CD14-positive monocyte (primary cell): ENCODE results near the gene SLC6A11. TPM values are rescaled to one million over a fixed set of nuclear protein-coding genes. Genes with fewer than 3 reads are reported as not detected.

ENCODE experiments used
- DNase-seq, 3 donors: peaks; one replicate each; pipeline ENCODE4 v3.0.0-alpha.2; 2011 to 2022
- H2AFZ ChIP-seq: 2 replicates; pipeline ENCODE4 v1.6.0; 2012; ENCODE audit warnings: mild to moderate bottlenecking, low read depth, low read length, inconsistent platforms; ENCODE audit not compliant: insufficient read depth, poor library complexity, severe bottlenecking
- H3K27ac ChIP-seq, 2 donors: 1 replicate in 1 of 2; 2 replicates in 1 of 2; pipeline ENCODE4 v1.5.1; 2012 to 2013; ENCODE audit warnings: low read length in 2 of 2, control low read depth in 1 of 2, inconsistent platforms in 1 of 2, low read depth in 1 of 2, mild to moderate bottlenecking in 1 of 2
- H3K27me3 ChIP-seq, 2 donors: one replicate each; pipeline versions ENCODE4 v1.6.0 to v1.6.1; 2011 to 2013; ENCODE audit warnings: low read length in 2 of 2; ENCODE audit not compliant: control insufficient read depth in 2 of 2, insufficient read depth in 2 of 2
- H3K36me3 ChIP-seq, 2 donors: replicated peaks in 1 of 2; 1 replicate in 1 of 2; 2 replicates in 1 of 2; pipeline versions ENCODE4 v1.5.1 to v1.6.1; 2012 to 2013; ENCODE audit warnings: low read length in 2 of 2, control low read depth in 1 of 2, inconsistent platforms in 1 of 2, mild to moderate bottlenecking in 1 of 2; ENCODE audit not compliant: insufficient read depth in 2 of 2, control insufficient read depth in 1 of 2
- H3K4me1 ChIP-seq, 2 donors: 1 replicate in 1 of 2; 2 replicates in 1 of 2; pipeline versions ENCODE4 v1.5.1 to v1.6.1; 2012 to 2013; ENCODE audit warnings: low read length in 2 of 2, control low read depth in 1 of 2, inconsistent platforms in 1 of 2, mild to moderate bottlenecking in 1 of 2, moderate library complexity in 1 of 2; ENCODE audit not compliant: insufficient read depth in 2 of 2, control insufficient read depth in 1 of 2
- H3K4me2 ChIP-seq: replicated peaks from 2 replicates; pipeline ENCODE3; 2012; ENCODE audit warnings: low read length, moderate library complexity, mild to moderate bottlenecking; ENCODE audit not compliant: poor library complexity, severe bottlenecking; ENCODE audit errors: extremely low read depth
- H3K4me3 ChIP-seq, 3 experiments: fragments of 200-600 bp in 1 of 3; sonication (generic) in 1 of 3; replicated peaks in 1 of 3; 1 replicate in 2 of 3; 2 replicates in 1 of 3; pipeline ENCODE4 v1.5.1; 2011 to 2013; ENCODE audit warnings: low read length in 3 of 3, mild to moderate bottlenecking in 3 of 3, control low read depth in 2 of 3, low read depth in 2 of 3, inconsistent platforms in 1 of 3, moderate library complexity in 1 of 3
- H3K79me2 ChIP-seq: 2 replicates; pipeline ENCODE4 v1.6.0; 2012; ENCODE audit warnings: mild to moderate bottlenecking, control low read depth, inconsistent platforms, low read length, moderate library complexity; ENCODE audit not compliant: insufficient read depth
- H3K9ac ChIP-seq: 2 replicates; pipeline ENCODE4 v1.6.0; 2017; ENCODE audit warnings: low read length, mild to moderate bottlenecking; ENCODE audit not compliant: insufficient read depth, poor library complexity, severe bottlenecking
- H3K9me3 ChIP-seq, 2 donors: replicated peaks in 1 of 2; 1 replicate in 1 of 2; 2 replicates in 1 of 2; pipeline versions ENCODE4 v1.5.1 to v1.6.1; 2012 to 2013; ENCODE audit warnings: low read length in 2 of 2, control low read depth in 1 of 2; ENCODE audit not compliant: control insufficient read depth in 1 of 2, insufficient read depth in 1 of 2
- H4K20me1 ChIP-seq: 2 replicates; pipeline ENCODE4 v1.6.0; 2012; ENCODE audit warnings: mild to moderate bottlenecking, low read length, control low read depth, moderate library complexity; ENCODE audit not compliant: insufficient read depth
- H3K27ac Mint-ChIP-seq, 7 donors: one replicate each; pipeline ENCODE4 v1.8.0; 2020; ENCODE audit warnings: mild to moderate bottlenecking in 7 of 7, mixed read lengths in 7 of 7, moderate library complexity in 6 of 7, inconsistent platforms in 2 of 7
- H3K27me3 Mint-ChIP-seq, 3 donors: one replicate each; pipeline ENCODE4 v1.8.0; 2021 to 2022; ENCODE audit warnings: low read depth in 3 of 3, mild to moderate bottlenecking in 3 of 3, mixed read lengths in 3 of 3, moderate library complexity in 3 of 3, inconsistent platforms in 1 of 3
- H3K36me3 Mint-ChIP-seq, 2 donors: one replicate each; pipeline ENCODE4 v1.8.0; 2020; ENCODE audit warnings: mixed read lengths in 2 of 2, inconsistent platforms in 1 of 2, mild to moderate bottlenecking in 1 of 2
- H3K4me1 Mint-ChIP-seq: one replicate; pipeline ENCODE4 v1.8.0; 2020; ENCODE audit warnings: mild to moderate bottlenecking, mixed read lengths
- H3K4me3 Mint-ChIP-seq, 2 donors: one replicate each; pipeline ENCODE4 v1.8.0; 2020; ENCODE audit warnings: mild to moderate bottlenecking in 2 of 2, mixed read lengths in 2 of 2, moderate library complexity in 1 of 2
- H3K9me3 Mint-ChIP-seq, 7 donors: one replicate each; pipeline ENCODE4 v1.8.0; 2020 to 2022; ENCODE audit warnings: mixed read lengths in 7 of 7, mild to moderate bottlenecking in 6 of 7, moderate library complexity in 6 of 7, inconsistent platforms in 2 of 7
- CTCF ChIP-seq: fragments of 200-600 bp; IDR thresholded peaks from one replicate; pipeline ENCODE4 v1.8.0; 2022; ENCODE audit warnings: antibody characterized with exemption, mild to moderate bottlenecking
- WGBS: methylation state at CpG from one replicate; pipeline ENCODE4 v1.1.5; 2013; ENCODE audit warnings: missing lambda C conversion rate; ENCODE audit not compliant: insufficient coverage; 5-methylcytosine and 5-hydroxymethylcytosine counted together
- intact Hi-C, 2 donors: fragments of 100-400 bp; cut with micrococcal nuclease; formaldehyde crosslinking; loops; one replicate each; pipeline versions ENCODE4 v1.15.0 to v1.15.1; 2023
- polyA plus RNA-seq, 3 donors: library from polyadenylated mRNA; depleted of rRNA in 1 of 3; unstranded in 2 of 3; stranded (reverse) in 1 of 3; fragments of 300-500 nt in 2 of 3; fragments of >200 nt in 1 of 3; fragmentation: Illumina TruSeq in 2 of 3; gene quantifications; 1 replicate in 2 of 3; 2 replicates in 1 of 3; pipeline ENCODE4 v1.2.3, GENCODE V29; 2012 to 2021

Gene SLC6A11
- polyA plus RNA-seq, 3 donors = not detected

- Histone ChIP-seq H3K79me2 (no peaks in the 10 kb centered on the region), H3K4me1 (no peaks in the 10 kb centered on the region), H3K36me3 (no peaks in the 10 kb centered on the region), H3K27ac (no peak overlapping the region), H3K4me3 (no peak overlapping the region), H4K20me1 (no peaks in the 10 kb centered on the region), H3K9me3 (no peaks in the 10 kb centered on the region), H2AFZ (no peak overlapping the region), H3K9ac (no peak overlapping the region), H3K4me2 (no peak overlapping the region), H3K27me3 (no peaks in the 10 kb centered on the region)
- Mint-ChIP-seq H3K27ac (no peak overlapping the region), H3K27me3 (peaks cover 1 to 9% (median 6%) of the 10 kb centered on the region in 3 donors), H3K4me1 (no peaks in the 10 kb centered on the region), H3K4me3 (no peak overlapping the region), H3K36me3 (no peaks in the 10 kb centered on the region), H3K9me3 (peaks cover 0 to 2% (median 0%) of the 10 kb centered on the region in 7 donors)
- WGBS = 58% methylated on average over 10 of the region's 12 CpGs
- peak; percentile 24 for TF ChIP-seq CTCF
- intact Hi-C loops = no loop called here
- no peak for DNase-seq
Measured at GRCh38 chr3:10950476-10951294, 134.7 kb downstream of the SLC6A11 start.

GRCh38 chr3:10951295-10951926 lies 135.4 kb downstream of the SLC6A11 start:
- H3K79me2 ChIP-seq = no peaks in the 10 kb centered on the region
- no peak overlapping the region for H3K27ac Mint-ChIP-seq
- H3K4me2 ChIP-seq = no peak overlapping the region
- H3K27me3 ChIP-seq = no peaks in the 10 kb centered on the region
- H3K4me1 ChIP-seq = no peaks in the 10 kb centered on the region
- no peak overlapping the region for H2AFZ ChIP-seq
- peak overlapping the region in 1 of 2 donors; percentile 43 for H3K4me3 Mint-ChIP-seq
- H3K36me3 Mint-ChIP-seq = no peaks in the 10 kb centered on the region
- peaks cover 0 to 2% (median 0%) of the 10 kb centered on the region in 7 donors for H3K9me3 Mint-ChIP-seq
- H3K27ac ChIP-seq = no peak overlapping the region
- 79% methylated on average over 5 of the region's 7 CpGs for WGBS
- H3K27me3 Mint-ChIP-seq = peaks cover 1 to 9% (median 6%) of the 10 kb centered on the region in 3 donors
- H3K36me3 ChIP-seq = no peaks in the 10 kb centered on the region
- no peak overlapping the region for H3K9ac ChIP-seq
- DNase-seq = no peak
- H4K20me1 ChIP-seq = no peaks in the 10 kb centered on the region
- intact Hi-C loops = no loop called here
- H3K4me3 ChIP-seq = no peak overlapping the region
- TF ChIP-seq CTCF = peak; percentile 4
- H3K9me3 ChIP-seq = no peaks in the 10 kb centered on the region
- no peaks in the 10 kb centered on the region for H3K4me1 Mint-ChIP-seq
